Fibroblast of gingiva (primary cell): ENCODE data around the gene EMP1.

ENCODE experiments used
- DNase-seq: peaks from one replicate; pipeline ENCODE4 v3.0.0-alpha.2; 2011; ENCODE audit warnings: low read depth

EMP1 gene

GRCh38 chr12:13173012-13173932 is 23.3 kb upstream of the EMP1 start:
- DNase-seq: peak; percentile 98

- DNase-seq: peak; percentile 75
Measured at GRCh38 chr12:13175499-13175898, 21.0 kb upstream of the EMP1 start.

GRCh38 chr12:13176256-13176655 is 20.3 kb upstream of the EMP1 start:
- no peak for DNase-seq

- DNase-seq: no peak
Measured at GRCh38 chr12:13177373-13177772, 19.2 kb upstream of the EMP1 start.

GRCh38 chr12:13177906-13178305 is 18.6 kb upstream of the EMP1 start:
- DNase-seq: no peak

- no peak for DNase-seq
Measured at GRCh38 chr12:13178568-13179210, 17.8 kb upstream of the EMP1 start.

- DNase-seq: peak; percentile 55
Measured at GRCh38 chr12:13179211-13180074, 17.1 kb upstream of the EMP1 start.

GRCh38 chr12:13181375-13182070 is 15.0 kb upstream of the EMP1 start:
- DNase-seq: no peak

GRCh38 chr12:13182881-13183280 is 13.6 kb upstream of the EMP1 start:
- DNase-seq: no peak

- no peak for DNase-seq
Measured at GRCh38 chr12:13183620-13184019, 12.9 kb upstream of the EMP1 start.

- no peak for DNase-seq
Measured at GRCh38 chr12:13186302-13186701, 10.2 kb upstream of the EMP1 start.

- peak; percentile 49 for DNase-seq
Measured at GRCh38 chr12:13187399-13187798, 9.1 kb upstream of the EMP1 start.

- no peak for DNase-seq
Measured at GRCh38 chr12:13189264-13189663, 7.3 kb upstream of the EMP1 start.

- no peak for DNase-seq
Measured at GRCh38 chr12:13190275-13190674, 6.3 kb upstream of the EMP1 start.

GRCh38 chr12:13192719-13193118 is 3.8 kb upstream of the EMP1 start:
- DNase-seq: no peak

- DNase-seq: peak; percentile 73
Measured at GRCh38 chr12:13193505-13194231, 2.9 kb upstream of the EMP1 start.

- DNase-seq: no peak
Measured at GRCh38 chr12:13194401-13195110, 2.0 kb upstream of the EMP1 start.

GRCh38 chr12:13195250-13195649 is 1.3 kb upstream of the EMP1 start:
- no peak for DNase-seq

- peak; percentile 54 for DNase-seq
Measured at GRCh38 chr12:13195785-13196129, 769 bp upstream of the EMP1 start.

- no peak for DNase-seq
Measured at GRCh38 chr12:13197032-13197431, 506 bp downstream of the EMP1 start.
